Measurements from ENCODE around the gene EEF2K.
"Not testable (repeated sequence)": the region's sequence is repeated elsewhere in the genome, so short reads cannot be mapped to it uniquely, and the experiment has no call there.

Gene EEF2K

GRCh38 chr16:22189473-22190080 lies 16.5 kb upstream of the EEF2K start:
- peak; percentile 6 for DNase-seq (ENCODE audit: low spot score)

GRCh38 chr16:22190081-22190775 lies 15.8 kb upstream of the EEF2K start:
- FAIRE-seq = no peak
- DNase-seq (ENCODE audit: low spot score) = no peak

More at GRCh38 chr16:22189473-22190080, 16.5 kb upstream of the EEF2K start:
- no peak for FAIRE-seq

GRCh38 chr16:22190776-22191531 lies 15.1 kb upstream of the EEF2K start:
- DNase-seq (ENCODE audit: low spot score) (peak; percentile 98), FAIRE-seq (peak; percentile 85)

- FAIRE-seq (no peak), DNase-seq (ENCODE audit: low spot score) (no peak)
Observed at GRCh38 chr16:22191532-22192260, 14.4 kb upstream of the EEF2K start.

- peak; percentile 55 for FAIRE-seq
- DNase-seq (ENCODE audit: low spot score) = peak; percentile 70
Observed at GRCh38 chr16:22192261-22193062, 13.6 kb upstream of the EEF2K start.

GRCh38 chr16:22193063-22193411 lies 13.0 kb upstream of the EEF2K start:
- DNase-seq (ENCODE audit: low spot score) (no peak), FAIRE-seq (no peak)

- DNase-seq (ENCODE audit: low spot score) (no peak), FAIRE-seq (no peak)
Observed at GRCh38 chr16:22194707-22195444, 11.2 kb upstream of the EEF2K start.

- FAIRE-seq = no peak
Observed at GRCh38 chr16:22195445-22195694, 10.7 kb upstream of the EEF2K start.

GRCh38 chr16:22195695-22196558 lies 10.2 kb upstream of the EEF2K start:
- DNase-seq (ENCODE audit: low spot score) (peak; percentile 85), FAIRE-seq (no peak)

More at GRCh38 chr16:22195445-22195694, 10.7 kb upstream of the EEF2K start:
- no peak for DNase-seq (ENCODE audit: low spot score)

- FAIRE-seq; DNase-seq (ENCODE audit: low spot score): not testable (repeated sequence)
Observed at GRCh38 chr16:22196559-22197168, 9.4 kb upstream of the EEF2K start.

GRCh38 chr16:22198547-22199293 lies 7.4 kb upstream of the EEF2K start:
- FAIRE-seq = no peak
- peak; percentile 28 for DNase-seq (ENCODE audit: low spot score)

GRCh38 chr16:22202261-22202637 lies 3.8 kb upstream of the EEF2K start:
- FAIRE-seq = no peak

GRCh38 chr16:22203091-22203490 lies 3.0 kb upstream of the EEF2K start:
- no peak for FAIRE-seq
- DNase-seq (ENCODE audit: low spot score) = no peak

More at GRCh38 chr16:22202261-22202637, 3.8 kb upstream of the EEF2K start:
- no peak for DNase-seq (ENCODE audit: low spot score)

- no peak for FAIRE-seq
Observed at GRCh38 chr16:22204091-22204655, 1.9 kb upstream of the EEF2K start.

GRCh38 chr16:22205577-22206012 lies 483 bp upstream of the EEF2K start:
- DNase-seq (ENCODE audit: low spot score) = no peak
- FAIRE-seq = no peak

More at GRCh38 chr16:22204091-22204655, 1.9 kb upstream of the EEF2K start:
- DNase-seq (ENCODE audit: low spot score) = no peak

- no peak for FAIRE-seq
- DNase-seq (ENCODE audit: low spot score) = peak; percentile 35
Observed at GRCh38 chr16:22206842-22207714, 1.0 kb downstream of the EEF2K start.

Measured in RCC 7860 (cell line).